Fibroblast of mammary gland (primary cell): ENCODE data around the gene TJP1.
"Not testable (repeated sequence)": the region's sequence is repeated elsewhere in the genome, so short reads cannot be mapped to it uniquely, and the experiment has no call there.

Source experiments
- DNase-seq: peaks from one replicate; pipeline ENCODE4 v3.0.0-alpha.2; 2010; ENCODE audit warnings: low read depth
- H3K4me3 ChIP-seq: 2 replicates; pipeline ENCODE4 v1.5.1; 2011; ENCODE audit warnings: low read depth, mild to moderate bottlenecking, low read length, moderate library complexity; ENCODE audit not compliant: control insufficient read depth
- TF ChIP-seq, protein P1 (sequence below): conservative IDR thresholded peaks from 2 replicates; pipeline ENCODE4 v1.5.1; 2011; ENCODE audit warnings: low read depth, low read length, inconsistent platforms; ENCODE audit not compliant: control insufficient read depth, insufficient read depth

Gene TJP1

DNA sequence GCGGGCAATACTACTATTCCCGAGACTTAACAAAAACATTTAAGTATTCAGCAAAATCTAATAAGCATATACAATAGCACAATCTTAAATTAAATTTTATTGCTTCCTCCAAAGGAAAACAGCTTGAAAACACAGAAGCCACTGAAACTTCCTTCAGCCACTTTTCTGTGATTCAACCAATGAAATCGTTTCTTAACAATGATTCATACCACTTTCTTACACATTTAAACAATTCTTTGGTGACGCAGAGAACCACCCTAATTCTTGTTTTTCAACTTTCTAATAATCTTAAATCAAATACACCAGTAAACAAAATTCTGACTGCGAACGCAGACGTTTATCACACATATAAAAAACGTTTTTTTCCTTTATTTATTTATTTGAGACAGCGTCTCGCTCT is 4.1 kb downstream of the TJP1 start:
- TF ChIP-seq, protein P1, sequence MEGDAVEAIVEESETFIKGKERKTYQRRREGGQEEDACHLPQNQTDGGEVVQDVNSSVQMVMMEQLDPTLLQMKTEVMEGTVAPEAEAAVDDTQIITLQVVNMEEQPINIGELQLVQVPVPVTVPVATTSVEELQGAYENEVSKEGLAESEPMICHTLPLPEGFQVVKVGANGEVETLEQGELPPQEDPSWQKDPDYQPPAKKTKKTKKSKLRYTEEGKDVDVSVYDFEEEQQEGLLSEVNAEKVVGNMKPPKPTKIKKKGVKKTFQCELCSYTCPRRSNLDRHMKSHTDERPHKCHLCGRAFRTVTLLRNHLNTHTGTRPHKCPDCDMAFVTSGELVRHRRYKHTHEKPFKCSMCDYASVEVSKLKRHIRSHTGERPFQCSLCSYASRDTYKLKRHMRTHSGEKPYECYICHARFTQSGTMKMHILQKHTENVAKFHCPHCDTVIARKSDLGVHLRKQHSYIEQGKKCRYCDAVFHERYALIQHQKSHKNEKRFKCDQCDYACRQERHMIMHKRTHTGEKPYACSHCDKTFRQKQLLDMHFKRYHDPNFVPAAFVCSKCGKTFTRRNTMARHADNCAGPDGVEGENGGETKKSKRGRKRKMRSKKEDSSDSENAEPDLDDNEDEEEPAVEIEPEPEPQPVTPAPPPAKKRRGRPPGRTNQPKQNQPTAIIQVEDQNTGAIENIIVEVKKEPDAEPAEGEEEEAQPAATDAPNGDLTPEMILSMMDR, result no peak
- DNase-seq, result no peak
- no peak overlapping the region for H3K4me3 ChIP-seq

DNA sequence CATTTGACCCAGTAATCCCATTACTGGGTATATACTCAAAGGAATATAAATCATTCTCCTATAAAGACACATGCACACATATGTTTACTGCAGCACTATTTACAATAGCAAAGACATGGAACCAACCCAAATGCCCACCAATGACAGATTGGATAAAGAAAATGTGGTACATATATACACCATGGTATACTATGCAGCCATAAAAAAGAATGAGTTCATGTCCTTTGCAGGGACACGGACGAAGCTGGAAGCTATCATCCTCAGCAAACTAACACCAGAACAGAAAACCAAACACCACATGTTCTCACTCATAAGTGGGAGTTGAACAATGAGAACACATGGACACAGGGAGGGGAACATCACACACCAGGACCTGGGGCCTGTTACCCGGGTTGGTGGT is 4.8 kb downstream of the TJP1 start:
- not testable (repeated sequence) for H3K4me3 ChIP-seq, DNase-seq

DNA sequence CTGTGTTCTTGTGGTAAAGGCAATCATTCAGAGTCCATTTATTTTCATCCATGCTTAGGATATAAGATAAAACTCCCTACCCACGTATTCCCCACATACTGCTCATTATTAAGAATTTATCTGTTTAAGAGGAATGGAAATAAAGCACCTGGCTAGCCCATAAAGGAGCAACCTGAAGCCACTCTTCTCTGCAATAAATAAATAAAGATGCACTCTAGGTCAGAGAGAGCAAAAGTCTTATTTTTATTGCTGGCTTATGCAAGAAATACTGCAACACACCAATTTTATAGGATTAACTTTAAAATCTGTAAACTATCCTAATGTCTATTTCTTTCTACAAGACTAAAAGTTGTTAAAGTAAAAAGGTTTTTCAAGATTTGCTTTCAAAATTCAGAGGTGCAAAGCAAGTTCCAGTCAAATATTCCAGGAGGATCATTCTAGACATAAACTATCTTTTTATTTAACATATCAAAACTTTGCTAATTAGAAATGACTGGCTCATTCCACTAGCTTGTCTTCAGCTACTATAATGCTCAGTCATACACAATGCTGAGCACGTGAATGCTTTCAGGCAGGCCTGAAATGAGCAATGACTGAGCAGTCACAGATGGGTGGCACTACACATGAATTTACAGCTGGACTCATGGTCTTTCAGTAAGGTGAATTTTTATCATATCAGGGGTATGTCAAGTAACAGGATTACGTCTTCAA is 7.1 kb downstream of the TJP1 start:
- peak; percentile 54 for DNase-seq
- no peak overlapping the region for H3K4me3 ChIP-seq
- TF ChIP-seq, protein P1, result no peak

DNA sequence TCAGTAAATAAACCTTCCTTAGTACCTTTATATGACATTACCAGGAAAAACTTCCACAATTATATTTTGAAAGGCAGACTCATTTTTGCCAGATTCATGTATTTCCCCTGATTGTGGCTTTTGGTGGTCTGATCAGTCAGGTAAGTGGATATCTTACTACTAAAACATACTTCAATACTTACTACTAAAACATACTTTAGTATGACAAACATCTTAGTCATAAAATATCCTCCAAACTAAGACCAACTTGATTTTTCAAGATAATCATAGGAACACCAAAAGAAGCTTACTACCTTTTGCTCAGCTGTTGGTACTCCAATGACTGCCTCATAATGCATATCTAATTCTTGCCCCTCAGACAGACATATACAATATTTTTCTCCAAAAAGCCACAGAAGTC is 9.3 kb downstream of the TJP1 start:
- TF ChIP-seq, protein P1, result no peak
- no peak for DNase-seq
- H3K4me3 ChIP-seq, result no peak overlapping the region

DNA sequence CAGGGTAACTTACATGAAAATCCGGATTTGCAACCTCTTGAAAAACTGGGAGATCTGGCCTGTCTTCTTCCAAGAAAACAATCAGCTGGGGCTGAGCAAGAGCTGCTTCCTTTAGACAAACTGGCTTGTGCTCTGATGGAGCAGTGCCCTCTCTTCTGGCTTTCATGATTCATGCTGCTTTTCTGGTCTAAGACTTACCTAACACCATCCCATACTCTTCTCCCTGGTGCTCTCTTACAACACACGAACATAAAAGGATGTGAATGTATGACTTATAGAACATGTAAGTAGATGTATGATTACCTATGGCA is 9.9 kb downstream of the TJP1 start:
- DNase-seq, result peak; percentile 77
- H3K4me3 ChIP-seq, result no peak overlapping the region
- TF ChIP-seq, protein P1, result no peak

DNA sequence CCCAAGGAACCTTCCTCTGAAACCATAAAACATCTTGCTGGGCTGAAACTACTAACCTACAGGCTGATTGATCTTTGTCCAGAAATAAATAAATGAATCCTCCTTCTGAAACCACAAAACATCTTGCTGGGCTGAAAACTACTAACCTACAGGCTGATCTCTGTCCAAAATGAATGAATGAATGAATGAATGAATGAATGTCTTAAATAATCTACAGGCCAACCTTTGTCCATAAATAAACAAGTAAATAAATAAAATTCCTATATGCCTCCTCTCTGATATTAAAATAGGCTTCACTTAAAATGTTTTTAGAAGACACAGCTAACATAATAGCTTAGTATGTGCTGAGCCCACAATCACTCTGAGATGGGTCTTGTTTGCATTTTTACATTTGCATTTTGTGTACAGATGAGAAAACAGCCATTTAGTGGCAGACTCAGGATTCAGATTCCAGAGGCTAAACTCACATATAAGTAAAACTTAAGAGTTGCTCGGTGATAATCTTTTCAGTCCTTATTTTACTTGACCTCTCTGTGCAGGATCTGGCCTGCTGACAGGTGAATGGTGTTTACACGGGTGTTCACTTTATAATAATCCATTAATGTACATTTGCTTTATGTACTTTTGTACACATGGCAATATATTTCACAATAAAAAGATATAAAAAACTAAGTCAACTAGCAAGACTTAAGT is 10.4 kb downstream of the TJP1 start:
- TF ChIP-seq, protein P1, result no peak
- DNase-seq, result no peak
- H3K4me3 ChIP-seq, result no peak overlapping the region

DNA sequence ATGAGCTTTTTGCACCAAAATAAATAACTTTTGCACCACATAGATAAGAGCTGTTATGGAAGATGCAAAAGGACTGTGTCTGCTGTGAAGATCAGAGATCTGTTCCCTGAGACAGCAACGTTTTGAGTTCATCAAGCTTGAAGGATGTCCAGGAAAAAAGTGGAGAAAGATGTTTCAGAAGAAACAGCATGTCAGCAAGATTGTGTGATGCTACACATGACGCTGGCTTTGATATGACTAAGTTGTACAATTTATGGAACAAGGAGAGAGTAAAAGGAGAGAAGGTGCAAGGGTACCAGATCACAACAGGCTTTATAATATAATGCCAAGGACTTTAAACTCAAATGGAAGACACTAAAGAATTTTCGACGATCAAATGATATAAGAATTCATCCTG is 16.6 kb downstream of the TJP1 start:
- H3K4me3 ChIP-seq, result no peak overlapping the region
- TF ChIP-seq, protein P1, result no peak
- peak; percentile 19 for DNase-seq
